ELR (cell line): ENCODE data around the gene HLCS.

Experiments
- DNase-seq: peaks from one replicate; pipeline ENCODE4 v3.0.0-alpha.2; 2015; ENCODE audit warnings: low read depth

The HLCS gene

DNA sequence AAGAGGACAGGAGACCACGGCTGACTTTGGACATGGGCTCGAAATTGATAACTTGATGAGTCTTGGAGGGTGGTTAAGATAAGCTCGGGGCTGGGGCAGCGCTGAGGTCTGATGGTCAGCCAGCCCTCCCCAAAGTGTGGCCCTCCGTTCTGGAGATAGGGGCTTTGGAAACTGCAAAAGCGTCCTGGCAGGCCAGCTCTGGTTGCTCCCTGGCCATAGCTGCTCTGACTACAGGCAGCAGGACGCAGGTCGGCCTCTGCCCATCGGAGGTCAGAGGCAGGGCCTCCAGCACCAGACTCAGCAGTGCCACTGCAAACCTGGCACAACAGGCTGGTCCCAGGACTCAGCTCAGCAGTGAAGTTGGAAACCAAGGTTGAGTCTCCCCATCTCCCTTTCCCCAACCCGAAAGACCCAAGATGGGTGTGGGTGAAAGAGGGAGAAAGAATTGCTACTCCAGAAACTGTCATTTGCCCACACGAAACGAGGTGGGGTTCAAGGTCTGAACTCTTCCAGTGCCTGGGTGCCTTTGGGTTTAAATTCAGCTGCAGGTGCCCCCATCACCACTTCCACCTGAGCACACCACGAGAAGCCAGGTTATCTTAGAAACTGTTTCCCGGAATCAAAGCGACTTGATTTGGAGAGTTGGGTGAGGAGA, 262.7 kb downstream of the HLCS start:
- no peak for DNase-seq

DNA sequence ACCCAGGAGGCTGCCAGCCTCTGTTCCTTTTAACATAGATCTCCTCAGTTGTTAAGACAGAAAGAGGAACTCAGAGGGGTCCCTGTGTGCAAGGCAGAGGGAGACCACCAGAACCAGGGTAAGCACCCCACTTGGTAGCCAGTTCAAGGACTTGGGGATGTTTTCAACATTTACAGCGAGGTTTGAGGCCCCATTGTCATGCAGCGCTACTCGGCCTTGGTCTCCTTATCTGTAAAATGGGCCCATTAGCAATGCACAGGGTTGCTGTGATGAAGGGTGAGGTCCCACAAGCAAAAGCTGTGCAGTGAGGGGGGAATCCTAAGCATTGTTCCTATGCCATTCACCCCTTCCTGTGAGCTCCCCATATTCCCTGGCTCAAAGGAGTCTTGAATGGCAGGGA, 263.3 kb downstream of the HLCS start:
- DNase-seq: no peak

DNA sequence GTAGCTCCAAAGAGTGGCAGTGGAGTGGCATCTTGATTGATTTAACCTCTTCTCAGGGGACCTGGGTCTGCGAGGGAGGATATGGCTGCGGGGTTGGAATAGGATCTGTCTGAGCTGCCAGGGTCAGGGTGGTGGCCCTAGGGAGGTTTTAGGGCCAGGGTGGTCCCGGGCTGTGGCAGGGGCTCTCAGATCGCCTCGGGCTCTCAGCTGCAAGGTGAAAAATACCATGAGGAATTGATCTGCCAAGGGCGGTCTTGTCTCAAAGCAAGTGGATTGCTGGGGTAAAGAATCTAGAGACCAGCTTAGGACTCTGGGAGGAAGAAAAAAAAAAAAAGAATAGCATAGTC, 263.9 kb downstream of the HLCS start:
- no peak for DNase-seq

DNA sequence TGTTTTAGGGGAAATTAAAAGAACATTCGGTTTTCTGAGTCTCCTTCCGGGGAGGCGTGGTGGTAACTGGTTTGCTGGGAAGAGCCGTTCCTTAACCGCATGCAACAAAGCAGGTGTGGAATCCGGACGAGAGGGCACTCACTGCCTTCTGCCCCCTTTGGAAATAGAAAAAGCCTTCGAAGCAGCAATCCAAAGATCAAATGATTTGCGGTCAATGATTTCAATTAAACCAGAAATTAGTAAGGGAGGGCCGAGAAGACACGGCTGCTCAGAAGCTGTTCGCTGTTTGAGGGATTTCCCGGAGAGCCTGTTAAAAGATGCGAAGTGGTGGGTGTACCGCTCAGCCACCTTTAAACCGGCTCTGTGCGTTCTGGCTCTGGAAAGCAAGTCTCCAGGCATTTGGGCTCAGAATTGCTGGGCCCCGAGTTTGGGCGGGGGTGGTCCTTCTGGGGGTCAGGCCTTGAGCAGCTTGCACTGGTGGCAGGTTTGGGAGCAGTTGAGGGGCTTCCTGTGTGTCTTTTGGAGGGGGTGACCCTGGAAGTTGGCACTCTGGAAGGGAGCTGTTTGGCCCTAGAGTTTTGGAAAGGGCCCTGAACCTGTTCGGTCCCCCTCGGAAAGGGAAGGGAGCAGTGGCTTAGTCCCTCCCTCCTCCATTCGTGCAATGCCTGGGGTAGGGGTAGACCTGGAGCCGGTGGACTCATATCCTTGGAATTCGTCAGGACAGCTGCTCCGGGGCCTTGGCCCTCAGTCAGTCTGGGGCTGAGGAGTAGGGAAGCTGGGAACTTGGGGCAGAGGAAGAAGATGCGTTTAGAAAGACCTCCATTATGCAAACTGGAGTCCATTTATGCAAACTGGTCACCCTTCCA, 264.5 kb downstream of the HLCS start:
- DNase-seq: peak; percentile 73

- DNase-seq: no peak
These were observed 265.3 kb downstream of the HLCS start for GRCh38 chr21:36700971-36701755.
